Karpas-422 (cell line): ENCODE measurements around the gene C1orf21. TPM values are rescaled to one million over a fixed set of nuclear protein-coding genes. Genes with fewer than 3 reads are reported as not detected.

Experiments
- DNase-seq: peaks from one replicate; pipeline ENCODE4 v3.0.0-alpha.2; 2015
- H2AFZ ChIP-seq: fragments of 200-600 bp; sonication (generic); 2 replicates; pipeline ENCODE4 v1.6.1; 2014; ENCODE audit warnings: antibody characterized with exemption, low read length, mixed read lengths
- H3K27ac ChIP-seq: fragments of 200-600 bp; sonication (generic); 2 replicates; pipeline ENCODE4 v1.5.1; 2014; ENCODE audit warnings: mild to moderate bottlenecking, low read length, moderate library complexity
- H3K27me3 ChIP-seq: fragments of 200-600 bp; sonication (generic); 2 replicates; pipeline ENCODE4 v1.6.1; 2014; ENCODE audit warnings: low read length, mixed read lengths
- H3K36me3 ChIP-seq: fragments of 200-600 bp; sonication (generic); 2 replicates; pipeline ENCODE4 v1.6.1; 2014; ENCODE audit warnings: low read length, mixed read lengths; ENCODE audit not compliant: insufficient read depth
- H3K4me1 ChIP-seq: fragments of 200-600 bp; sonication (generic); 2 replicates; pipeline ENCODE4 v1.6.1; 2014; ENCODE audit warnings: mild to moderate bottlenecking, low read length, mixed read lengths
- H3K4me2 ChIP-seq: fragments of 200-600 bp; sonication (generic); 2 replicates; pipeline ENCODE4 v1.6.1; 2014; ENCODE audit warnings: low read length, low read depth, mild to moderate bottlenecking; ENCODE audit not compliant: poor library complexity, severe bottlenecking
- H3K4me3 ChIP-seq: fragments of 200-600 bp; sonication (generic); 2 replicates; pipeline ENCODE4 v1.5.1; 2014; ENCODE audit warnings: mild to moderate bottlenecking, antibody characterized with exemption, low read length, mixed read lengths
- H3K79me2 ChIP-seq: fragments of 200-600 bp; sonication (generic); 2 replicates; pipeline ENCODE4 v1.6.1; 2014; ENCODE audit warnings: mild to moderate bottlenecking, low read length, mixed read lengths
- H3K9ac ChIP-seq: fragments of 200-600 bp; sonication (generic); 2 replicates; pipeline ENCODE4 v1.6.0; 2014; ENCODE audit warnings: low read length
- H3K9me2 ChIP-seq: fragments of 200-600 bp; sonication (generic), shearing (Covaris generic); replicated peaks from 2 replicates; pipeline ENCODE4 v1.6.0; 2014; ENCODE audit warnings: mild to moderate bottlenecking, low read length, moderate library complexity; ENCODE audit not compliant: insufficient read depth
- H3K9me3 ChIP-seq: fragments of 300-700, 200-600 bp; sonication (generic); 2 replicates; pipeline ENCODE4 v1.6.1; 2014; ENCODE audit warnings: low read length, mixed read lengths
- H4K20me1 ChIP-seq: fragments of 200-600 bp; sonication (generic); 2 replicates; pipeline ENCODE4 v1.6.1; 2014; ENCODE audit warnings: mild to moderate bottlenecking, antibody characterized with exemption, low read length, low read depth; ENCODE audit not compliant: insufficient read depth
- total RNA-seq: library from RNA; depleted of rRNA; stranded (reverse); fragments of >200 nt; shearing (Covaris generic); gene quantifications from 2 replicates; pipeline ENCODE4 v1.2.3, GENCODE V29; 2014; ENCODE audit warnings: low replicate concordance

Gene C1orf21
- total RNA-seq, 1 experiment from 2014 or later = not detected

- H3K4me3 ChIP-seq = no peak overlapping the region
- peak; percentile 49 for DNase-seq
- H3K27ac ChIP-seq = no peak overlapping the region
- no peaks in the 10 kb centered on the region for H3K9me3 ChIP-seq
- H3K27me3 ChIP-seq = no peaks in the 10 kb centered on the region
- H3K4me2 ChIP-seq = no peak overlapping the region
- H3K4me1 ChIP-seq = no peaks in the 10 kb centered on the region
- no peak overlapping the region for H3K9ac ChIP-seq
- H3K36me3 ChIP-seq = no peaks in the 10 kb centered on the region
- H4K20me1 ChIP-seq = no peaks in the 10 kb centered on the region
- H3K9me2 ChIP-seq = no peaks in the 10 kb centered on the region
- no peak overlapping the region for H2AFZ ChIP-seq
- H3K79me2 ChIP-seq = no peaks in the 10 kb centered on the region
Measured at GRCh38 chr1:184533049-184533448, 146.2 kb downstream of the C1orf21 start.

- Histone ChIP-seq H4K20me1 (no peaks in the 10 kb centered on the region), H3K27me3 (no peaks in the 10 kb centered on the region), H3K9me2 (no peaks in the 10 kb centered on the region), H2AFZ (no peak overlapping the region), H3K9me3 (no peaks in the 10 kb centered on the region), H3K4me3 (no peak overlapping the region), H3K27ac (no peak overlapping the region), H3K4me2 (no peak overlapping the region), H3K9ac (no peak overlapping the region), H3K4me1 (no peaks in the 10 kb centered on the region), H3K79me2 (no peaks in the 10 kb centered on the region), H3K36me3 (no peaks in the 10 kb centered on the region)
- DNase-seq = no peak
Measured at GRCh38 chr1:184533915-184534314, 147.1 kb downstream of the C1orf21 start.

- no peak for DNase-seq
- H3K4me2 ChIP-seq = no peak overlapping the region
- H3K36me3 ChIP-seq = no peaks in the 10 kb centered on the region
- no peak overlapping the region for H3K27ac ChIP-seq
- no peaks in the 10 kb centered on the region for H3K9me2 ChIP-seq
- no peak overlapping the region for H2AFZ ChIP-seq
- no peaks in the 10 kb centered on the region for H4K20me1 ChIP-seq
- H3K79me2 ChIP-seq = no peaks in the 10 kb centered on the region
- no peak overlapping the region for H3K4me3 ChIP-seq
- H3K9ac ChIP-seq = no peak overlapping the region
- H3K4me1 ChIP-seq = no peaks in the 10 kb centered on the region
- no peaks in the 10 kb centered on the region for H3K9me3 ChIP-seq
- H3K27me3 ChIP-seq = no peaks in the 10 kb centered on the region
Measured at GRCh38 chr1:184534690-184535089, 147.9 kb downstream of the C1orf21 start.

GRCh38 chr1:184535191-184535970, 148.6 kb downstream of the C1orf21 start:
- H3K4me1 ChIP-seq = no peaks in the 10 kb centered on the region
- H3K9me2 ChIP-seq = no peaks in the 10 kb centered on the region
- H3K9me3 ChIP-seq = no peaks in the 10 kb centered on the region
- H4K20me1 ChIP-seq = no peaks in the 10 kb centered on the region
- no peaks in the 10 kb centered on the region for H3K27me3 ChIP-seq
- DNase-seq = no peak
- no peak overlapping the region for H3K4me3 ChIP-seq
- no peak overlapping the region for H3K4me2 ChIP-seq
- no peak overlapping the region for H3K27ac ChIP-seq
- H3K9ac ChIP-seq = no peak overlapping the region
- no peaks in the 10 kb centered on the region for H3K36me3 ChIP-seq
- H2AFZ ChIP-seq = no peak overlapping the region
- no peaks in the 10 kb centered on the region for H3K79me2 ChIP-seq

DNA sequence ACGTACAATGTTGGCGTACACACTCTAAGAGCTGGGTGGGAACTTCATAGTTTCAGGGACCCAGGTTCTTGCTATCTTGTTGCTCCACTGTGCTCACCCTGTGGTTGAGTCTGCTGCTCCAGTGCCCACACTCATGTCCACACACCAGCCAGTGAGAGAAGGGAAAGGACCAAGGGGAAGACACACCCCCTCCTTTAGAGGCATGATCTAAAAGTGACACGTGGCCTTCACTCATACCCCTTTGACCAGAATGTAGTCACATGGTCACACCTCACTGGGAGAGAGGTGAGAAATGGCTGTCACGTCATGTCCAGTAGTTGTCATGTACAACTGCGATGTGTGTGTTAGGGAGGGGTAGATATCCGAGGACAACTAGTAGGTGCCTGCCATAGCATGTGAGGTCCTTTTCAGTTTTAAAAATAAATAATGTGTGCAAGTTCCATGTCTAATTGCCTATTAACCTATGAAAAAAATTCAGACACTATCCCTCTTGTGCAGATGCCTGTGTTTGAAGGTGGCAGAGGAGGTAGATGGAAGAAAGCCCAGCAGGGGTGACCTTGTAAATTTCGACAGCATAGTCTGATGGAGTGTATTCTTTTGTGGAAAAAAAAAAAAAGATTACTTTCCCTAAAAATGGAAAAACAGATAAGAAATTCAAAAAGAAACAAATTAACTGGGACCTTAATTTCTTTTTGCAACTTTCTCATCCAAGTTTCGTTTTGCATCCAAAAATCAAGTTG, 149.6 kb downstream of the C1orf21 start:
- H3K9ac ChIP-seq = no peak overlapping the region
- H3K27me3 ChIP-seq = no peaks in the 10 kb centered on the region
- H3K9me3 ChIP-seq = no peaks in the 10 kb centered on the region
- no peak overlapping the region for H3K4me2 ChIP-seq
- no peaks in the 10 kb centered on the region for H3K9me2 ChIP-seq
- no peak for DNase-seq
- no peaks in the 10 kb centered on the region for H3K4me1 ChIP-seq
- no peak overlapping the region for H3K4me3 ChIP-seq
- H4K20me1 ChIP-seq = no peaks in the 10 kb centered on the region
- H3K79me2 ChIP-seq = no peaks in the 10 kb centered on the region
- H2AFZ ChIP-seq = no peak overlapping the region
- no peaks in the 10 kb centered on the region for H3K36me3 ChIP-seq
- H3K27ac ChIP-seq = no peak overlapping the region

DNA sequence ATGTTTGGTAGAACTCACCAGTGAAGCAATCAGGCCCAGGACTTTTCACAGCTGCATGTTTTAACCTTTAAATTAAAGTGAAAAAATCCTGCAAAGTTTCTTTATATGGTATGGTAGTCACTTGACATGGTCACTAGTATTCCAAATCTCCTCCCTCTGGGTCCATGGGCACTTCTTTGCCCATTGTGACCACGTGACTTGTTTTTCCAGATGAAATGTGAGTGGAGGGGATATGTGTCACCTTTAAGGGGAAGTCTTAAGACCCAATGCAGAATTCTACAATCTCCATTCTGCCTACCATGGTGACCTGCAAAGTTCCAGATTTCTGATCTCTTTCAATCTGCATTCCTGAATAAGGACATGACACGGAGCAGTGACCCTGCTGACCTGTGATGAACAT, 152.8 kb downstream of the C1orf21 start:
- H3K9me2 ChIP-seq = no peaks in the 10 kb centered on the region
- H3K4me1 ChIP-seq = no peaks in the 10 kb centered on the region
- H4K20me1 ChIP-seq = no peaks in the 10 kb centered on the region
- no peaks in the 10 kb centered on the region for H3K36me3 ChIP-seq
- H3K27ac ChIP-seq = no peak overlapping the region
- no peaks in the 10 kb centered on the region for H3K27me3 ChIP-seq
- H3K9ac ChIP-seq = no peak overlapping the region
- H3K4me3 ChIP-seq = no peak overlapping the region
- no peaks in the 10 kb centered on the region for H3K9me3 ChIP-seq
- no peaks in the 10 kb centered on the region for H3K79me2 ChIP-seq
- no peak overlapping the region for H2AFZ ChIP-seq
- no peak overlapping the region for H3K4me2 ChIP-seq
- no peak for DNase-seq

- Histone ChIP-seq H3K9me3 (no peaks in the 10 kb centered on the region), H3K27ac (no peak overlapping the region), H2AFZ (no peak overlapping the region), H3K4me2 (no peak overlapping the region), H3K79me2 (no peaks in the 10 kb centered on the region), H3K9me2 (no peaks in the 10 kb centered on the region), H3K4me1 (no peaks in the 10 kb centered on the region), H3K4me3 (no peak overlapping the region), H4K20me1 (no peaks in the 10 kb centered on the region), H3K27me3 (no peaks in the 10 kb centered on the region), H3K36me3 (no peaks in the 10 kb centered on the region), H3K9ac (no peak overlapping the region)
- DNase-seq = no peak
Measured at GRCh38 chr1:184541537-184542152, 154.8 kb downstream of the C1orf21 start.

GRCh38 chr1:184542291-184542690, 155.5 kb downstream of the C1orf21 start:
- no peak overlapping the region for H3K9ac ChIP-seq
- no peak overlapping the region for H2AFZ ChIP-seq
- no peak overlapping the region for H3K4me2 ChIP-seq
- no peak overlapping the region for H3K27ac ChIP-seq
- no peaks in the 10 kb centered on the region for H3K79me2 ChIP-seq
- no peaks in the 10 kb centered on the region for H3K4me1 ChIP-seq
- H3K27me3 ChIP-seq = no peaks in the 10 kb centered on the region
- H4K20me1 ChIP-seq = no peaks in the 10 kb centered on the region
- H3K4me3 ChIP-seq = no peak overlapping the region
- H3K9me3 ChIP-seq = no peaks in the 10 kb centered on the region
- H3K9me2 ChIP-seq = no peaks in the 10 kb centered on the region
- DNase-seq = no peak
- H3K36me3 ChIP-seq = no peaks in the 10 kb centered on the region
